SK-N-SH treated with all-trans-retinoic acid at 6 μM for 48 hours (cell line): ENCODE measurements around the gene SKIC2.

Source experiments
- OSR1 ChIP-seq: fragments of 250-450 bp; sonication (Bioruptor Pico); IDR thresholded peaks from 2 replicates; pipeline ENCODE4 v1.8.0; 2022; ENCODE audit warnings: moderate library complexity, mild to moderate bottlenecking, inconsistent platforms
- PPARA ChIP-seq: fragments of 250-450 bp; sonication (Bioruptor Pico); IDR thresholded peaks from 2 replicates; pipeline ENCODE4 v1.5.0; 2020; ENCODE audit warnings: mild to moderate bottlenecking, borderline replicate concordance
- RARB ChIP-seq: fragments of 250-450 bp; sonication (Bioruptor Pico); IDR thresholded peaks from 2 replicates; pipeline ENCODE4 v1.8.0; 2021; ENCODE audit warnings: mild to moderate bottlenecking, moderate library complexity
- ZNF70 ChIP-seq: fragments of 450-650 bp; formaldehyde crosslinking; IDR thresholded peaks from 2 replicates; pipeline ENCODE4 v1.5.0; 2020; ENCODE audit warnings: mild to moderate bottlenecking, moderate library complexity

- TF ChIP-seq OSR1 (no peak), RARB (CRISPR knock-in tag) (no peak), PPARA (CRISPR knock-in tag) (no peak), ZNF70 (CRISPR knock-in tag) (no peak)
These were observed 6.1 kb upstream of the SKIC2 start for GRCh38 chr6:31952890-31953289.
